Left lung (tissue), 10 donors: ENCODE results near the gene XIRP2. TPM values are rescaled to one million over a fixed set of nuclear protein-coding genes. Genes with fewer than 3 reads are reported as not detected.

ENCODE experiments used
- ATAC-seq: fragments of 200-7000 bp; cut with Tn5 transposase; one replicate; pipeline ENCODE4 v1.9.1; 2020; ENCODE audit warnings: moderate library complexity
- DNase-seq, 4 donors: peaks; one replicate each; pipeline ENCODE4 v3.0.0-alpha.2; 2013 to 2020
- H3K27ac ChIP-seq, 2 donors: fragments of 200-600 bp; sonication (generic) in 1 of 2; one replicate each; pipeline versions ENCODE4 v1.5.0 to v1.8.0; 2020 to 2021
- H3K27me3 ChIP-seq, 2 donors: fragments of 200-600 bp; sonication (generic) in 1 of 2; one replicate each; pipeline versions ENCODE4 v1.5.0 to v1.8.0; 2020 to 2021
- H3K36me3 ChIP-seq, 2 donors: fragments of 200-600 bp; sonication (generic) in 1 of 2; one replicate each; pipeline versions ENCODE4 v1.5.0 to v1.8.0; 2020 to 2021
- H3K4me1 ChIP-seq, 2 donors: fragments of 200-600 bp; one replicate each; pipeline ENCODE4 v1.8.0; 2021
- H3K4me3 ChIP-seq, 2 donors: fragments of 200-600 bp; sonication (generic) in 1 of 2; one replicate each; pipeline versions ENCODE4 v1.5.0 to v1.8.0; 2020 to 2021; ENCODE audit warnings: mild to moderate bottlenecking in 1 of 2
- H3K9me3 ChIP-seq, 2 donors: fragments of 200-600 bp; sonication (generic) in 1 of 2; one replicate each; pipeline versions ENCODE4 v1.5.0 to v1.8.0; 2020 to 2021
- intact Hi-C, 2 donors: fragments of 100-400 bp; cut with DNase I; formaldehyde crosslinking; loops; one replicate each; pipeline versions ENCODE4 v1.11.2 to v1.14.2; 2022
- polyA plus RNA-seq, 6 donors: library from polyadenylated mRNA; unstranded; fragments of 120-200 nt; gene quantifications; one replicate each; pipeline ENCODE4 v1.2.1, GENCODE V29; 2013; ENCODE audit not compliant: insufficient read length in 6 of 6
- total RNA-seq, 2 donors: library from RNA; stranded (reverse); fragmentation: NEBNext Ultra II Directional; extraction: Animal tissue kit (Norgen Biotek cat#: 25700); gene quantifications; one replicate each; pipeline ENCODE4 v1.2.1, GENCODE V29; 2021
- TF ChIP-seq, protein P1 (sequence below), 2 donors: fragments of 200-600 bp; sonication (generic) in 1 of 2; IDR thresholded peaks; one replicate each; pipeline versions ENCODE4 v1.5.0 to v1.8.0; 2021; ENCODE audit warnings: antibody characterized with exemption in 2 of 2
- donor health status: DM: no; HTN: yes; CAD: no.
- donor health status: DM: no; HTN: no; CAD: no.

Gene XIRP2
- total and polyA plus RNA-seq, 8 donors, result 0.08 to 0.37 (median 0.27) TPM

GRCh38 chr2:167140767-167141166 is 252.5 kb downstream of the XIRP2 start:
- no peaks in the 10 kb centered on the region for H3K4me1 ChIP-seq
- intact Hi-C loops, result no loop called here
- H3K9me3 ChIP-seq, result no peaks in the 10 kb centered on the region
- no peaks in the 10 kb centered on the region for H3K27me3 ChIP-seq
- no peak overlapping the region for H3K27ac ChIP-seq
- no peak overlapping the region for H3K4me3 ChIP-seq
- H3K36me3 ChIP-seq, result no peaks in the 10 kb centered on the region
- DNase-seq (peak in 1 of 4 donors; percentile 26), ATAC-seq (peak; percentile 66)
- TF ChIP-seq, protein P1, sequence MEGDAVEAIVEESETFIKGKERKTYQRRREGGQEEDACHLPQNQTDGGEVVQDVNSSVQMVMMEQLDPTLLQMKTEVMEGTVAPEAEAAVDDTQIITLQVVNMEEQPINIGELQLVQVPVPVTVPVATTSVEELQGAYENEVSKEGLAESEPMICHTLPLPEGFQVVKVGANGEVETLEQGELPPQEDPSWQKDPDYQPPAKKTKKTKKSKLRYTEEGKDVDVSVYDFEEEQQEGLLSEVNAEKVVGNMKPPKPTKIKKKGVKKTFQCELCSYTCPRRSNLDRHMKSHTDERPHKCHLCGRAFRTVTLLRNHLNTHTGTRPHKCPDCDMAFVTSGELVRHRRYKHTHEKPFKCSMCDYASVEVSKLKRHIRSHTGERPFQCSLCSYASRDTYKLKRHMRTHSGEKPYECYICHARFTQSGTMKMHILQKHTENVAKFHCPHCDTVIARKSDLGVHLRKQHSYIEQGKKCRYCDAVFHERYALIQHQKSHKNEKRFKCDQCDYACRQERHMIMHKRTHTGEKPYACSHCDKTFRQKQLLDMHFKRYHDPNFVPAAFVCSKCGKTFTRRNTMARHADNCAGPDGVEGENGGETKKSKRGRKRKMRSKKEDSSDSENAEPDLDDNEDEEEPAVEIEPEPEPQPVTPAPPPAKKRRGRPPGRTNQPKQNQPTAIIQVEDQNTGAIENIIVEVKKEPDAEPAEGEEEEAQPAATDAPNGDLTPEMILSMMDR (IDR thresholded peaks at IDR 0.05), result no peak

DNA sequence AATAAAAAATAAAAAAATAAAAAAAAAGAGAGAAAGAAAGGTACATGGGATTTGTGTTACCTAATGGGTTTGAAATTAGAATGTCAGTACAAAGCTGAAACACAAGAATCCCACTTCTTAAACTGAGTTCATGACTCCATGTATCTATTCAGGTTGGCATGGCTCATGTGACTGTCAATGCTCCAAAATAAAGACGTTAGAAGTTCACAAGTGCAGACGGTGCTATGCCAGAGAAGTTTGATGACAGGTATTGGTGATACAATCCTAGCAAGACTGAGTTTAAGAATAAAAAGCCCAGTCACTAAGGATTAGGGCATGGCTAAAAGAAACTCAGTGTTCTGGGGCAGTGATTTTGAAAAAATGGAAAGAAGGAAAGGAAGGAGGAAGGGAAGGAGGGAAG is 254.3 kb downstream of the XIRP2 start:
- ATAC-seq, result no peak
- Histone ChIP-seq H3K36me3 (no peaks in the 10 kb centered on the region), H3K9me3 (no peaks in the 10 kb centered on the region), H3K27me3 (no peaks in the 10 kb centered on the region), H3K4me3 (no peak overlapping the region), H3K4me1 (no peaks in the 10 kb centered on the region), H3K27ac (no peak overlapping the region)
- TF ChIP-seq, protein P1 (IDR thresholded peaks at IDR 0.05), result no peak
- intact Hi-C loops, result no loop called here
- DNase-seq, result no peak

GRCh38 chr2:167144179-167144898 is 256.1 kb downstream of the XIRP2 start:
- no peaks in the 10 kb centered on the region for H3K36me3 ChIP-seq
- no peaks in the 10 kb centered on the region for H3K27me3 ChIP-seq
- no peaks in the 10 kb centered on the region for H3K9me3 ChIP-seq
- ATAC-seq (no peak), DNase-seq (no peak)
- intact Hi-C loops, result no loop called here
- TF ChIP-seq, protein P1 (IDR thresholded peaks at IDR 0.05), result no peak
- H3K4me1 ChIP-seq, result no peaks in the 10 kb centered on the region
- H3K27ac ChIP-seq, result no peak overlapping the region
- H3K4me3 ChIP-seq, result no peak overlapping the region

GRCh38 chr2:167147271-167147941 is 259.1 kb downstream of the XIRP2 start:
- Histone ChIP-seq H3K27ac (no peak overlapping the region), H3K36me3 (no peaks in the 10 kb centered on the region), H3K9me3 (no peaks in the 10 kb centered on the region), H3K4me1 (no peaks in the 10 kb centered on the region), H3K27me3 (no peaks in the 10 kb centered on the region), H3K4me3 (no peak overlapping the region)
- TF ChIP-seq, protein P1 (IDR thresholded peaks at IDR 0.05), result no peak
- intact Hi-C loops, result no loop called here
- ATAC-seq (no peak), DNase-seq (no peak)

DNA sequence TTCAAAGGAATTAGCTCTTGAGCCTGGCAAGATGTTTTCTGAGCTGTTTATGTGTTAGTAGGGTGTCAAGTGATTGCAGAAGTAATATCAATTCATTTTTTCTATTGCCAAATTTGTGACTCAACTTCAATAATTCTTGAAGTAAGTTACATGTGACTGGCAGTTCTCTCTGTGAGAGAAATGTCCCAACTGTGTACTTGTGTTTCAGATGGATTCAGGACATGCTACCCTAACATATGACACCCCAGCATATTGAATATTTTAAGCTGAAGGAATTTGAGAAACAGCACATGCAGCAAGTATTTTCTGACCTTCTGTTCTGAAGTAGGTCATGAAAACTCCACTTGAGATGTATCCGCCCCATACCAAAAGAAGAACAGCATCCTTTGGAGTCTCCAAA is 263.6 kb downstream of the XIRP2 start:
- DNase-seq (no peak), ATAC-seq (no peak)
- H3K9me3 ChIP-seq, result no peaks in the 10 kb centered on the region
- no peak overlapping the region for H3K4me3 ChIP-seq
- no peaks in the 10 kb centered on the region for H3K4me1 ChIP-seq
- H3K27me3 ChIP-seq, result no peaks in the 10 kb centered on the region
- H3K27ac ChIP-seq, result no peak overlapping the region
- no peaks in the 10 kb centered on the region for H3K36me3 ChIP-seq
- TF ChIP-seq, protein P1 (IDR thresholded peaks at IDR 0.05), result no peak
- intact Hi-C loops, result no loop called here
